SK-N-SH treated with all-trans-retinoic acid at 6 μM for 48 hours (cell line): ENCODE measurements around the gene PTRHD1.

ENCODE experiments used
- BACH2 ChIP-seq: fragments of 250-450 bp; sonication (Bioruptor Pico); IDR thresholded peaks from 2 replicates; pipeline ENCODE4 v1.9.0; 2021; ENCODE audit warnings: mild to moderate bottlenecking, borderline replicate concordance
- CSDC2 ChIP-seq: fragments of 250-450 bp; sonication (Bioruptor Pico); IDR thresholded peaks from 2 replicates; pipeline ENCODE4 v1.5.0; 2020; ENCODE audit warnings: mild to moderate bottlenecking, moderate library complexity
- OSR1 ChIP-seq: fragments of 250-450 bp; sonication (Bioruptor Pico); IDR thresholded peaks from 2 replicates; pipeline ENCODE4 v1.8.0; 2022; ENCODE audit warnings: moderate library complexity, mild to moderate bottlenecking, inconsistent platforms
- RARB ChIP-seq: fragments of 250-450 bp; sonication (Bioruptor Pico); IDR thresholded peaks from 2 replicates; pipeline ENCODE4 v1.8.0; 2021; ENCODE audit warnings: mild to moderate bottlenecking, moderate library complexity
- TOX ChIP-seq: fragments of 250-450 bp; sonication (Bioruptor Pico); IDR thresholded peaks from 2 replicates; pipeline ENCODE4 v1.8.0; 2021; ENCODE audit warnings: mild to moderate bottlenecking, moderate library complexity, borderline replicate concordance
- ZFP30 ChIP-seq: fragments of 450-650 bp; formaldehyde crosslinking; IDR thresholded peaks from 2 replicates; pipeline ENCODE4 v1.5.0; 2022; ENCODE audit warnings: mild to moderate bottlenecking, moderate library complexity
- ZNF565 ChIP-seq: fragments of 450-650 bp; formaldehyde crosslinking; conservative IDR thresholded peaks from 2 replicates; pipeline ENCODE4 v1.5.0; 2020; ENCODE audit warnings: low read depth, mild to moderate bottlenecking, moderate library complexity
- ZNF8 ChIP-seq: fragments of 450-650 bp; formaldehyde crosslinking; IDR thresholded peaks from 2 replicates; pipeline ENCODE4 v1.5.0; 2020; ENCODE audit warnings: mild to moderate bottlenecking, moderate library complexity
- TF ChIP-seq, protein P1 (sequence below): fragments of 250-450 bp; sonication (Bioruptor Pico); IDR thresholded peaks from 2 replicates; pipeline ENCODE4 v1.8.0; 2020; ENCODE audit warnings: mild to moderate bottlenecking, moderate library complexity, borderline replicate concordance
- TF ChIP-seq, protein P2 (sequence below): fragments of 250-450 bp; sonication (Bioruptor Pico); IDR thresholded peaks from 2 replicates; pipeline ENCODE4 v1.5.1; 2020; ENCODE audit warnings: low read depth, mild to moderate bottlenecking, moderate library complexity

DNA sequence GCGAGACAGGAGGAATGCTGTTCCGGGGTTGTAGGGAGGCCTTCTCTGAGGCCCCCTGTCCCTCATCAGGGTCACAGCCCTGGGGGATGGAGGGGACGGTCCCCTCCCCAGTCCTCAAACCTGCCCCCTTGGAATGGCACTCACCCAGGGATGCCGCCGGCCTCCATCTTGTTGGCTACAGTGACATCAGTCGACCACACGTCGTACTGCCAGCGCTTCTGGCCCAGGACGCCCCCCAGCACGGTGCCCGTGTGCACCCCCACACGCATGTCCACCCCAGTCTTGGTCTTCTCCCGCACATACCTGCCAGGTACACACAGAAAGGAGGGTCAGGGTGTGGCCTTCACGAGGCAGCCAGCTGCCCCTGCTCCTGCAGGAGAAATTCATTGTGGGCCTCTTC lies 46.5 kb upstream of the PTRHD1 start:
- no peak for TF ChIP-seq ZNF8 (CRISPR knock-in tag)
- no peak for TF ChIP-seq TOX (CRISPR knock-in tag)
- TF ChIP-seq ZNF565 (CRISPR knock-in tag), result no peak
- TF ChIP-seq OSR1 (CRISPR knock-in tag), result no peak
- no peak for TF ChIP-seq BACH2 (CRISPR knock-in tag)
- no peak for TF ChIP-seq ZFP30 (CRISPR knock-in tag)
- TF ChIP-seq CSDC2 (CRISPR knock-in tag), result no peak
- TF ChIP-seq RARB (CRISPR knock-in tag), result no peak
- TF ChIP-seq, protein P1, sequence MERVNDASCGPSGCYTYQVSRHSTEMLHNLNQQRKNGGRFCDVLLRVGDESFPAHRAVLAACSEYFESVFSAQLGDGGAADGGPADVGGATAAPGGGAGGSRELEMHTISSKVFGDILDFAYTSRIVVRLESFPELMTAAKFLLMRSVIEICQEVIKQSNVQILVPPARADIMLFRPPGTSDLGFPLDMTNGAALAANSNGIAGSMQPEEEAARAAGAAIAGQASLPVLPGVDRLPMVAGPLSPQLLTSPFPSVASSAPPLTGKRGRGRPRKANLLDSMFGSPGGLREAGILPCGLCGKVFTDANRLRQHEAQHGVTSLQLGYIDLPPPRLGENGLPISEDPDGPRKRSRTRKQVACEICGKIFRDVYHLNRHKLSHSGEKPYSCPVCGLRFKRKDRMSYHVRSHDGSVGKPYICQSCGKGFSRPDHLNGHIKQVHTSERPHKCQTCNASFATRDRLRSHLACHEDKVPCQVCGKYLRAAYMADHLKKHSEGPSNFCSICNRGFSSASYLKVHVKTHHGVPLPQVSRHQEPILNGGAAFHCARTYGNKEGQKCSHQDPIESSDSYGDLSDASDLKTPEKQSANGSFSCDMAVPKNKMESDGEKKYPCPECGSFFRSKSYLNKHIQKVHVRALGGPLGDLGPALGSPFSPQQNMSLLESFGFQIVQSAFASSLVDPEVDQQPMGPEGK (CRISPR knock-in tag), result no peak
- TF ChIP-seq, protein P2, sequence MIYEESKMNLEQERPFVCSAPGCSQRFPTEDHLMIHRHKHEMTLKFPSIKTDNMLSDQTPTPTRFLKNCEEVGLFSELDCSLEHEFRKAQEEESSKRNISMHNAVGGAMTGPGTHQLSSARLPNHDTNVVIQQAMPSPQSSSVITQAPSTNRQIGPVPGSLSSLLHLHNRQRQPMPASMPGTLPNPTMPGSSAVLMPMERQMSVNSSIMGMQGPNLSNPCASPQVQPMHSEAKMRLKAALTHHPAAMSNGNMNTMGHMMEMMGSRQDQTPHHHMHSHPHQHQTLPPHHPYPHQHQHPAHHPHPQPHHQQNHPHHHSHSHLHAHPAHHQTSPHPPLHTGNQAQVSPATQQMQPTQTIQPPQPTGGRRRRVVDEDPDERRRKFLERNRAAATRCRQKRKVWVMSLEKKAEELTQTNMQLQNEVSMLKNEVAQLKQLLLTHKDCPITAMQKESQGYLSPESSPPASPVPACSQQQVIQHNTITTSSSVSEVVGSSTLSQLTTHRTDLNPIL (CRISPR knock-in tag), result no peak
